ENCODE measurements around the gene FRRS1L.

Gene FRRS1L

GRCh38 chr9:109166771-109167601 is at the start of gene FRRS1L:
Gene FRRS1L (minus strand): TSS chr9:109167249. CDS start chr9:109167138, 111 bp downstream.
- no peak for DNase-seq

- DNase-seq = no peak
These were observed 47.4 kb upstream of the FRRS1L start for GRCh38 chr9:109214414-109214813.

- no peak for DNase-seq
These were observed 46.5 kb upstream of the FRRS1L start for GRCh38 chr9:109213285-109214121.

- DNase-seq = no peak
These were observed 45.7 kb upstream of the FRRS1L start for GRCh38 chr9:109212768-109213167.

- no peak for DNase-seq
These were observed 39.6 kb upstream of the FRRS1L start for GRCh38 chr9:109206670-109207069.

- no peak for DNase-seq
These were observed 38.5 kb upstream of the FRRS1L start for GRCh38 chr9:109205526-109205925.

- no peak for DNase-seq
These were observed 36.8 kb upstream of the FRRS1L start for GRCh38 chr9:109203761-109204360.

GRCh38 chr9:109199676-109200075 is 32.6 kb upstream of the FRRS1L start:
- no peak for DNase-seq

- DNase-seq = no peak
These were observed 31.8 kb upstream of the FRRS1L start for GRCh38 chr9:109198736-109199382.

GRCh38 chr9:109193974-109194556 is 27.0 kb upstream of the FRRS1L start:
- DNase-seq = no peak

GRCh38 chr9:109192732-109193361 is 25.8 kb upstream of the FRRS1L start:
- DNase-seq = no peak

GRCh38 chr9:109191746-109192145 is 24.7 kb upstream of the FRRS1L start:
- DNase-seq = no peak

GRCh38 chr9:109190151-109190550 is 23.1 kb upstream of the FRRS1L start:
- no peak for DNase-seq

- DNase-seq = no peak
These were observed 19.9 kb upstream of the FRRS1L start for GRCh38 chr9:109186857-109187520.

- DNase-seq = no peak
These were observed 16.1 kb upstream of the FRRS1L start for GRCh38 chr9:109182940-109183798.

- no peak for DNase-seq
These were observed 15.5 kb upstream of the FRRS1L start for GRCh38 chr9:109182550-109182939.

- DNase-seq = no peak
These were observed 14.2 kb upstream of the FRRS1L start for GRCh38 chr9:109181284-109181683.

GRCh38 chr9:109179801-109180523 is 12.9 kb upstream of the FRRS1L start:
- DNase-seq = no peak

GRCh38 chr9:109176963-109177362 is 9.9 kb upstream of the FRRS1L start:
- no peak for DNase-seq

GRCh38 chr9:109176386-109176785 is 9.3 kb upstream of the FRRS1L start:
- no peak for DNase-seq

Data from activated T-cell treated with anti-CD3 and anti-CD28 coated beads for 4 hours (primary cell).